ENCODE measurements around the gene NTM. TPM values are rescaled to one million over a fixed set of nuclear protein-coding genes. Genes with fewer than 3 reads are reported as not detected.
A peak's percentile ranks its signal among the peaks of the same experiment; 100 is the strongest.
"Not testable (repeated sequence)": the region's sequence is repeated elsewhere in the genome, so short reads cannot be mapped to it uniquely, and the experiment has no call there.

NTM gene
- total RNA-seq, 1 experiment from 2014 or later, result 3.1 TPM

- no peak for DNase-seq (ENCODE audit: low spot score)
Observed at GRCh38 chr11:131463649-131464425, 93.4 kb downstream of the NTM start.

GRCh38 chr11:131464461-131464860, 94.0 kb downstream of the NTM start:
- DNase-seq (ENCODE audit: low spot score), result no peak

- no peak for DNase-seq (ENCODE audit: low spot score)
Observed at GRCh38 chr11:131465039-131465438, 94.6 kb downstream of the NTM start.

- no peak for DNase-seq (ENCODE audit: low spot score)
Observed at GRCh38 chr11:131465746-131466145, 95.3 kb downstream of the NTM start.

GRCh38 chr11:131467645-131468394, 97.4 kb downstream of the NTM start:
- DNase-seq (ENCODE audit: low spot score), result no peak

GRCh38 chr11:131468565-131468964, 98.2 kb downstream of the NTM start:
- no peak for DNase-seq (ENCODE audit: low spot score)

- no peak for DNase-seq (ENCODE audit: low spot score)
Observed at GRCh38 chr11:131470216-131470925, 100.0 kb downstream of the NTM start.

- DNase-seq (ENCODE audit: low spot score), result no peak
Observed at GRCh38 chr11:131471976-131472375, 101.6 kb downstream of the NTM start.

GRCh38 chr11:131474947-131475346, 104.5 kb downstream of the NTM start:
- no peak for DNase-seq (ENCODE audit: low spot score)

GRCh38 chr11:131476266-131476665, 105.9 kb downstream of the NTM start:
- DNase-seq (ENCODE audit: low spot score), result no peak

GRCh38 chr11:131478341-131478740, 107.9 kb downstream of the NTM start:
- no peak for DNase-seq (ENCODE audit: low spot score)

- DNase-seq (ENCODE audit: low spot score), result peak; percentile 51
Observed at GRCh38 chr11:131481303-131481702, 110.9 kb downstream of the NTM start.

GRCh38 chr11:131481971-131482370, 111.6 kb downstream of the NTM start:
- DNase-seq (ENCODE audit: low spot score), result no peak

GRCh38 chr11:131483453-131483852, 113.0 kb downstream of the NTM start:
- no peak for DNase-seq (ENCODE audit: low spot score)

GRCh38 chr11:131483877-131484276, 113.5 kb downstream of the NTM start:
- no peak for DNase-seq (ENCODE audit: low spot score)

GRCh38 chr11:131486100-131486499, 115.7 kb downstream of the NTM start:
- no peak for DNase-seq (ENCODE audit: low spot score)

- peak; percentile 35 for DNase-seq (ENCODE audit: low spot score)
Observed at GRCh38 chr11:131486937-131487635, 116.7 kb downstream of the NTM start.

GRCh38 chr11:131488238-131488637, 117.8 kb downstream of the NTM start:
- DNase-seq (ENCODE audit: low spot score), result no peak

GRCh38 chr11:131491503-131491902, 121.1 kb downstream of the NTM start:
- DNase-seq (ENCODE audit: low spot score), result no peak

GRCh38 chr11:131495423-131495822, 125.0 kb downstream of the NTM start:
- DNase-seq (ENCODE audit: low spot score), result no peak

GRCh38 chr11:131497686-131498085, 127.3 kb downstream of the NTM start:
- DNase-seq (ENCODE audit: low spot score), result not testable (repeated sequence)

GRCh38 chr11:131498631-131499160, 128.3 kb downstream of the NTM start:
- DNase-seq (ENCODE audit: low spot score), result no peak
